Measurements from ENCODE around the gene EFHD2. TPM values are rescaled to one million over a fixed set of nuclear protein-coding genes. Genes with fewer than 3 reads are reported as not detected.

EFHD2 gene
- total RNA-seq, 1 donor from 2014 or later, result 6.6 TPM

DNA sequence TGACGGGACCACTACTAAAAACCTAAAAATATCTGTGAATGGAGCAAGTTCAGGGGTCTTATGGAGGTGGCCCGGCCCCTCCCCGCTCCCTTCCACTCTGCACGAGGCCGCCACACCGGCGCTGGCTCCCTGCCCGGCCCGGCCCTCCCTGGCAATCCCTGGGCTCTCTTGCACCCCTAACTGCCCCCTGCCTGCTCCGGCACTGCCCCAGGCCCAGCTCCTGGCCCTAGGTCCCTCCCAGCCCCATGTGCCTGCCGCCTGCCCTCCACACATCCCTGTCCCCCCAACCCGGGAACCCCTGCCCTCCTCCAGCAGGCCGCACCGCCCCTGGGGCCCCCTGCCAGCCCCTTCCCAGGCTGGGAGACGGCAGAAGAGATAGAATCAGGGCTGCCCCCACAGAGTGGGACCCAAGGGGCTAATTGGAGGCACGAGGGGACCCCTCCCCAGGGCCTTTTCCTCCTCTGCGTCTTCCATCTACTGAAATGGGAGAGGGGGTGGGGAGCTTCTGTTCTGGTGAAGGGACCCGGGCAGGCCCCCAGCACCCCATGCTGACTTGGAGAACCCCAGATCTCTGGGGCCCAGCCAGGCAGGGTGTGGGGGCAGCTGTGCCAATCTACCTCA lies 19.2 kb downstream of the EFHD2 start:
- TF ChIP-seq, protein P1, sequence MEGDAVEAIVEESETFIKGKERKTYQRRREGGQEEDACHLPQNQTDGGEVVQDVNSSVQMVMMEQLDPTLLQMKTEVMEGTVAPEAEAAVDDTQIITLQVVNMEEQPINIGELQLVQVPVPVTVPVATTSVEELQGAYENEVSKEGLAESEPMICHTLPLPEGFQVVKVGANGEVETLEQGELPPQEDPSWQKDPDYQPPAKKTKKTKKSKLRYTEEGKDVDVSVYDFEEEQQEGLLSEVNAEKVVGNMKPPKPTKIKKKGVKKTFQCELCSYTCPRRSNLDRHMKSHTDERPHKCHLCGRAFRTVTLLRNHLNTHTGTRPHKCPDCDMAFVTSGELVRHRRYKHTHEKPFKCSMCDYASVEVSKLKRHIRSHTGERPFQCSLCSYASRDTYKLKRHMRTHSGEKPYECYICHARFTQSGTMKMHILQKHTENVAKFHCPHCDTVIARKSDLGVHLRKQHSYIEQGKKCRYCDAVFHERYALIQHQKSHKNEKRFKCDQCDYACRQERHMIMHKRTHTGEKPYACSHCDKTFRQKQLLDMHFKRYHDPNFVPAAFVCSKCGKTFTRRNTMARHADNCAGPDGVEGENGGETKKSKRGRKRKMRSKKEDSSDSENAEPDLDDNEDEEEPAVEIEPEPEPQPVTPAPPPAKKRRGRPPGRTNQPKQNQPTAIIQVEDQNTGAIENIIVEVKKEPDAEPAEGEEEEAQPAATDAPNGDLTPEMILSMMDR (IDR thresholded peaks at IDR 0.05; ENCODE audit: unreplicated experiment), result no peak
- no peaks in the 10 kb centered on the region for H3K9me3 Mint-ChIP-seq (ENCODE audit: unreplicated experiment)
- DNase-seq (ENCODE audit: low spot score), result no peak
- H3K4me1 Mint-ChIP-seq (ENCODE audit: unreplicated experiment), result peaks cover 8% of the 10 kb centered on the region
- peaks cover 6% of the 10 kb centered on the region for H3K36me3 Mint-ChIP-seq (ENCODE audit: low read depth, unreplicated experiment)
- H3K27me3 Mint-ChIP-seq (ENCODE audit: unreplicated experiment), result peaks cover 6% of the 10 kb centered on the region
- H3K27ac Mint-ChIP-seq (ENCODE audit: unreplicated experiment), result no peak overlapping the region
- H3K4me3 Mint-ChIP-seq (ENCODE audit: unreplicated experiment), result no peak overlapping the region

DNA sequence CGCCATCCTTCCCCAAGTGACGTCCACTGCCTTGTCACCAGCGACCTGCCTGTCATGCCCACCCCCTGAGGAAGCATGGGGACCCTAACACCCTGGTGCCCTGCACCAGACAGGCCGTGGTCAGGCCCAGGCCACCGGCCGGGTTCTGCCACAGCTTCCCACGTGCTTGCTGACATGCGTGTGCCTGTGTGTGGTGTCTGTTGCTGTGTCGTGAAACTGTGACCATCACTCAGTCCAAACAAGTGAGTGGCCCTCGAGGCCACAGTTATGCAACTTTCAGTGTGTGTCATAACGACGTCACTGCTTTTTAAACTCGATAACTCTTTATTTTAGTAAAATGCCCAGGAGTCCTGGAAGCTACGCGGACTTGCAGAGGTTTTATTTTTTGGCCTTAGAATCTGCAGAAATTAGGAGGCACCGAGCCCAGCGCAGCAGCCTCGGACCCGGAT lies 20.0 kb downstream of the EFHD2 start:
- Mint-ChIP-seq H3K9me3 (ENCODE audit: unreplicated experiment) (no peaks in the 10 kb centered on the region), H3K4me1 (ENCODE audit: unreplicated experiment) (peaks cover 8% of the 10 kb centered on the region), H3K27me3 (ENCODE audit: unreplicated experiment) (peaks cover 6% of the 10 kb centered on the region), H3K27ac (ENCODE audit: unreplicated experiment) (no peak overlapping the region), H3K36me3 (ENCODE audit: low read depth, unreplicated experiment) (peaks cover 6% of the 10 kb centered on the region), H3K4me3 (ENCODE audit: unreplicated experiment) (no peak overlapping the region)
- TF ChIP-seq, protein P1 (IDR thresholded peaks at IDR 0.05; ENCODE audit: unreplicated experiment), result no peak
- DNase-seq (ENCODE audit: low spot score), result no peak

DNA sequence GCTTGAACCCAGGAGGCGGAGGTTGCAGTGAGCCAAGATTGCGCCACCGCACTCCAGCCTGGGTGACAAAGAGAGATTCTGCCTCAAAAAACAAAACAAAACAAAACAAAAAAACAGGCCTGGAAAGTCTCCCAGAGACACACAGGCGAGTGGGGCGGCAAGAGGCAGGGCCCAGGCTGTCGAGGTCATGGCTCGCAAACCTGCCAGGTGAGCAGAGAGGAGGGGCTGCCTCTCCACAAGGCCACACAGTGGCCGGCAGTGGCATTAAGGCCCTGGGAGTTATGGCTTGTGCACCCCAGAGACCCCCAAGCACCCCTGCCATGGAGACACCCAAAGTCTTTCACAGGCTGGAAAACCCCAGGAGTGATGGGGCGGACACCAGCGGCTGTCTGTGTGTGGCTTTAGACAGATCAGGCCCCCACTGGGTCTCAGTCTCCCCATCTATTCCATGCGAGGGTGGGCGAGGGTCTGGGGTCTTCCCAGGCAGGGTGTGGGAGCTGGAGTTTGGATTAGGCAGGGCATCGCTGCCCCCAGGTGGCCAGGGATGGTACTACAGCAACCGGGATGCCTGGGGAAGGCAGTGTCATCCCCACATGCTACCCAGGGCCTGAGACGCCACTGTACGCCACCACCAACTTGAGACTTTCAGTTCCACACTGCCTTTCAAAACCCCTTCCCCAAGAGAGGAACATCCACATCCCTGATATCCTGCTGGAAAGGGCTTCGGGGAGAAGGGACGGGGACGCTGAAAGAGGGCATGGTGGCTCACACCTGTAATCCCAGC lies 21.3 kb downstream of the EFHD2 start:
- H3K27ac Mint-ChIP-seq (ENCODE audit: unreplicated experiment), result no peak overlapping the region
- peak; percentile 83 for DNase-seq (ENCODE audit: low spot score)
- peaks cover 8% of the 10 kb centered on the region for H3K4me1 Mint-ChIP-seq (ENCODE audit: unreplicated experiment)
- peaks cover 6% of the 10 kb centered on the region for H3K36me3 Mint-ChIP-seq (ENCODE audit: low read depth, unreplicated experiment)
- no peaks in the 10 kb centered on the region for H3K9me3 Mint-ChIP-seq (ENCODE audit: unreplicated experiment)
- no peak overlapping the region for H3K4me3 Mint-ChIP-seq (ENCODE audit: unreplicated experiment)
- TF ChIP-seq, protein P1 (IDR thresholded peaks at IDR 0.05; ENCODE audit: unreplicated experiment), result peak; percentile 94
- H3K27me3 Mint-ChIP-seq (ENCODE audit: unreplicated experiment), result peaks cover 6% of the 10 kb centered on the region

DNA sequence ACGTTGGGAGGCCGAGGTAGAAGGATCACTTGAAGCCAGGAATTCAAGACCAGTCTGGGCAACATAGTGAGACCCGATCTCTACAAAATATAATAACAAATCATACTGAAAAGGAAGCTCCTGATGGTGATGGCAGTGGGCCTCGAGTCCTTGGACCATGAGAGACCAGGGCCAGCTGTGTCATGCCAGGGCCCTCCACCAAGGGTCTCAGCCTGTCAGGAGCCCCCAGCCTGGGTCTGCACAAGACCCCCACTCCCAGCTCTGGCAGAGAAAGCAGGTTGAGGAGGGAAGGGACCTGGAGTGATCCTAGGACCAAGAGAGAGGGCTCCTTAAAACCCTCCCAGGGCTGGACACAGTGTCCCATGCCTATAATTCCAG lies 21.9 kb downstream of the EFHD2 start:
- DNase-seq (ENCODE audit: low spot score), result no peak
- peaks cover 2% of the 10 kb centered on the region for H3K4me1 Mint-ChIP-seq (ENCODE audit: unreplicated experiment)
- TF ChIP-seq, protein P1 (IDR thresholded peaks at IDR 0.05; ENCODE audit: unreplicated experiment), result no peak
- peaks cover 2% of the 10 kb centered on the region for H3K36me3 Mint-ChIP-seq (ENCODE audit: low read depth, unreplicated experiment)
- H3K9me3 Mint-ChIP-seq (ENCODE audit: unreplicated experiment), result no peaks in the 10 kb centered on the region
- peaks cover 5% of the 10 kb centered on the region for H3K27me3 Mint-ChIP-seq (ENCODE audit: unreplicated experiment)
- no peak overlapping the region for H3K4me3 Mint-ChIP-seq (ENCODE audit: unreplicated experiment)
- no peak overlapping the region for H3K27ac Mint-ChIP-seq (ENCODE audit: unreplicated experiment)

DNA sequence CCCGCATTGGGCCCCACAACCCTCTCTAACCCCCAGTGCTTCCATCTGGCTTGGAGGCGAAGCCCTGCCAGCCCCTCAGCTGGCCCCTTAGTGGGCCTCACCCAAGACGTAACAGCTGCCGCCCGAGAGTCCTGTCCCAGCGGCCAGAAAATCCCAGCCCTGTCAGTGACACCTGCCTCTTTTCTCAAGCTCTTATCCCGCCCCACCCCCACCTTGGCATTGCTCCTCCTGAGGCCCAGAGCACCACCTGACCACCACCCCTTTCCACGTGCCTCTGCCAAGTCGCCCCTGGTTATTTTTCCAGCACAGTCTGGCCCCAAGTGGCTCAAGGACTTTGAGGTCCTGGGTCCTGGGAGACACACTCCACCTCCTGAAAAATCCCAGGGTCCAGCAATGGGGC lies 22.6 kb downstream of the EFHD2 start:
- no peak for DNase-seq (ENCODE audit: low spot score)
- TF ChIP-seq, protein P1 (IDR thresholded peaks at IDR 0.05; ENCODE audit: unreplicated experiment), result no peak
- no peaks in the 10 kb centered on the region for H3K36me3 Mint-ChIP-seq (ENCODE audit: low read depth, unreplicated experiment)
- no peak overlapping the region for H3K27ac Mint-ChIP-seq (ENCODE audit: unreplicated experiment)
- H3K4me1 Mint-ChIP-seq (ENCODE audit: unreplicated experiment), result no peaks in the 10 kb centered on the region
- no peak overlapping the region for H3K4me3 Mint-ChIP-seq (ENCODE audit: unreplicated experiment)
- no peaks in the 10 kb centered on the region for H3K9me3 Mint-ChIP-seq (ENCODE audit: unreplicated experiment)
- H3K27me3 Mint-ChIP-seq (ENCODE audit: unreplicated experiment), result peaks cover 4% of the 10 kb centered on the region
